Endometrial microvascular endothelial cells (primary cell): ENCODE measurements around the gene WDR35. TPM values are rescaled to one million over a fixed set of nuclear protein-coding genes. Genes with fewer than 3 reads are reported as not detected.
"Not testable (repeated sequence)": the region's sequence is repeated elsewhere in the genome, so short reads cannot be mapped to it uniquely, and the experiment has no call there.

Source experiments
- in situ Hi-C: cut with HindIII; loops from 2 replicates; pipeline ENCODE4 v1.10.0; 2017; ENCODE audit warnings: low sequenced_read_pairs, low pct_unique_long_range_greater_than_20kb; ENCODE audit errors: inconsistent ontology term
- total RNA-seq: library from RNA; depleted of rRNA; stranded (reverse); fragments of >200 nt; gene quantifications from one replicate; pipeline ENCODE4 v1.2.3, GENCODE V29; 2015; ENCODE audit errors: inconsistent ontology term

Gene WDR35
- total RNA-seq, 1 donor from 2014 or later, result 7.0 TPM

DNA sequence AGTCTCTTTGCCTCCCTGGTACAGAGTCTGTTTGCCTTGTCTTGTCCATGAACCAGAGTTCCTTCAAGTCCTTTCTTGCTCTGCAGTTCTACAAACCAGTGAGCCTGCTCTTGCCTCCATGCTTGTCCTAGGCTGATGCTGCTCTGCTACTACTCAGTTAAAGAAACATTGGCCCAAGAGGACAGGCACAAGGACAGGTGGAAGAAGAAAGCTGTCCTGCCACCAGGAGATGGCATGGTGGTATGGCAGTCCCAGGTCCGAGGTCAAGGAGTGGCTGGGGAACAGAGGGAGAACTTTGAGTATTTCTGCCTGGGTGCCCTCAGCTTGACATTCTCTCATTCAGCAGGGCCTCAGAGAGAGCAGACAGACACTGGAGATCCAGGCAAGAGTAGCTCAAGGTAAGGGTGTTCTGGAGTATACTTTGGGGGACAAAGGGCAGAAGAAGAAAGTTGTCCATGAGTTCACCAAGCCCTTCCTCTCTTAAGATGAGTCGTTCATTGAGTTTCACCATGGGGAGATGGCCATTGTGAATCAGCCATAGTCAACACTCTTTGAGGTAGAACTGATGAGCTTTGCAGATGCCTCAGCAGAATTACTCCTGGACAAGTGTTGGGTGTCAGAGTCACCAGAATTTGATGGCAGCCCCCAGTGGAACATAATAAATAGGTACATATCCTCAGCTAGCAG is 108.5 kb downstream of the WDR35 start:
- in situ Hi-C loops, result no loop called here

DNA sequence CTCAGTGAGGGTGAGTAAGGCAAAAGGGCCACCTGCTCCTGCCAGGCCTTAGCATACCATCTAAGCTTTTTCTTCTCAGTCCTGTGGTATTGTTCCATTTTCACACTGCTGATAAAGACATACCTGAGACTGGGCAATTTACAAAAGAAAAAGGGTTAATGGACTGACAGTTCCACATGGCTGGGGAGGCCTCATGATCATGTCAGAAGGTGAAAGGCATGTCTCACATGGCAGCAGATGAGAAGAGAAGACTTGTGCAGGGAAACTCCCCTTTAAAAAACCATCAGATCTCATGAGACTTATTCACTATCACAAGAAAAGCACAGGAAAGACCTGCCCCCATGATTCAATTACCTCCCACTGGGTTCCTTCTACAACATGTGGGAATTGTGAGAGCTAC is 109.7 kb downstream of the WDR35 start:
- in situ Hi-C loops, result not testable (repeated sequence)

DNA sequence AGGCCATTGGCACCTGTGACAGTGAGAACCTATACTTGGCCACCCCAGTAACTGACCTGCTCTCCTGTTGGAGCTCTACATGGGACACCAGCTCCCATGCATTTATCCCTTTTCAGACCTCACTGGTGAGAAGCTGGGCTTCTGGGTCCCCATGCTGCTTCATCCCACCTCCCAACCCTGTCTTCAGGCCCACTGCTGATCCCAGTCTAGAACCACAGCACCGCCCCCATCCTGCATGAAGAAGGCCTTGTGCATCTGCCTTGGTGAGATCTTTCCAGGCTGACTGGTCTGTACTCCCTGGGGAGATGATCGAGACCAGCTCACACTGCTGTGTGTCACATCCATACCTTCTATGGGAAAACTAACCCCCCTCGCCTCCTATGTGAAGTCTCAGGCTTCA is 110.8 kb downstream of the WDR35 start:
- in situ Hi-C loops, result no loop called here

DNA sequence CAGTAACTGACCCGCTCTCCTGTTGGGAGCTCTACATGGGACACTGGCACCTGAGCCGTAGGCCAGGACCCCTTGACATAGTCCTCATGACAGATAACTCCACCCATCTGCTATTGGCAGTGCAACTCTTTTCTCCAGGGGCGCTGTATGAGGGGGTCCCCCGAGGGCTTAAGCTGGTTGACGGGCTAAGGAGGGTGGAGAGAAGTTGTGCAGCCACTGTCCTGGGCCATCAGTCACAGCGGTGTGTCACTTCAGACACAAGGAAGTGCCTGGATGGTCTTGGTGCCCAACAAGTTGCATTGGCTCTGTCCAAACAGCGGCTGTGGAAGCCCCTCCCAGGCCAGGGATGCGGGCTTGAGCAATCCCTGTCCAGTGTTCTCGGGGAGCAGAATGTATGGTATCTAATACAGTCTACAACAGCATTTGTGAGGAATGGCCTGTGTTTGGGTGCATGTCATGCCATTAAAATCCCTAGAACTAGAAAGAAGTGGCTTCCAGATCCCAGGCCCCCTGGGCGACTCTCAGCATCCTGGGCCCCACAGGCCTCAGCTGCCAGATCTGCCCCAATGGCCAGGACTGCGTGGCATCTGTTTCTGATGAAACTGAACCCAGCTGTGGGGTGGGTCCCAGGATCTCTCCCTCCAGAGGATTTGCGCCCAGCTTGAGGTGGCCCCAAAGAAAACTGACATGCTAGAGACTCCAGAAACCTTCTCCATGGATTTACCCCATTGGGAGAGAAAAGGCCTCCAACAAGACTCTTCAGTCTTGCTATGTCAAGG is 111.4 kb downstream of the WDR35 start:
- in situ Hi-C loops, result no loop called here

DNA sequence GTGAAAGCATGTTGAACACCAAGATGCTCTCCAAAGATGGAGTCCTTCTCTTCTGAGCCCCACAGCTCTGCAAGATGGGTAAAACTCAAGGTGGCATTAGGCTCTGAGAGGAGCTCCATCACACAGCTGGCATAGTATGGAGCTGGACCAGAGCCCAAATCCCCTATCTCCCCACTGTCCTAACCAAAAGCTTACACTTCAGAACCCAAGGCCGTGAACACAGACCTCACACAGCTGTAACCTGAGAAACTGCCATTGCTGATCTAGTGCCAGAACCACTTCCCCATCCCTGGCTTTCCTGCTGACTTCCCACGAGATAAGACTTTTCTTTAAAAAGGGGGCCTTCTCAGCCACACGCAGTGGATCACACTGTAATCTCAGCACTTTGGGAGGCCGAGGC is 113.2 kb downstream of the WDR35 start:
- in situ Hi-C loops, result no loop called here

DNA sequence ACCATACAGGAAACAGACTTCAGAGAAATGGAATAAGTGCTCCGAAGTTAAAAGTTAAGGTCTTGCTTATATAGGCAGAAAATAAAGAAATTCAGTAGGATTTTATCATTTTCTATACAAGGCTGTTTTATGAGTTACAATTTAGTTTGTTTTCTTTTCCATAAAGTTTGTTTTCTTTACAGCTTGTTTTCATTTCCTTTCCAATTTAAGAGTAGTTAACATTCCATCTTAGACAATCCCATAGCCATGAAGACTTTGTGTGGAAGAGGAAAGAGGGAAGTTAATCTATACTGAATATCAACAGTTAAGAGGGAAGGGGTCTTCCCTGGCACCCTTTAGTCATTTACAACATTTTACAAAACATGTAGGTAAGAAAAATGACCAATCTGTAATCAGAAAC is 114.6 kb downstream of the WDR35 start:
- in situ Hi-C loops, result no loop called here

DNA sequence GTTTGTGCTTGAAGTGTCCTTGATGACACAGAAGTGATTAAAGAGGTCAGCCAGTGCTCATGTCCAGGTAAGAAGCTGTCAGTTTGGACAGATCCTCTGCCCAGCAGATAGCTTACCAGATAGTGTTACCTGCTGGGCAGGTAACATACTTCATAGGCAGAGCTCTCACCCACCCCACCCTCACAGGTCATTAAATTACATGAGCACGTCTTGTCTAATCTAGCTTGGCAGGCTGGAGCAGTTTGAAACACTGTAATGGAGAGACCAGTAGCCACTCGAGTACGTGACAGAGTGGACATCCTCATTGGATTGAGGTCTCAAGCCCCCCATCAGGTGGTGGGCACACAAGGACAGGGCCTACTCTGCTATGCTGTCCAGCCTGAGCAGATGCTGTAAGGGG is 115.2 kb downstream of the WDR35 start:
- in situ Hi-C loops, result no loop called here

DNA sequence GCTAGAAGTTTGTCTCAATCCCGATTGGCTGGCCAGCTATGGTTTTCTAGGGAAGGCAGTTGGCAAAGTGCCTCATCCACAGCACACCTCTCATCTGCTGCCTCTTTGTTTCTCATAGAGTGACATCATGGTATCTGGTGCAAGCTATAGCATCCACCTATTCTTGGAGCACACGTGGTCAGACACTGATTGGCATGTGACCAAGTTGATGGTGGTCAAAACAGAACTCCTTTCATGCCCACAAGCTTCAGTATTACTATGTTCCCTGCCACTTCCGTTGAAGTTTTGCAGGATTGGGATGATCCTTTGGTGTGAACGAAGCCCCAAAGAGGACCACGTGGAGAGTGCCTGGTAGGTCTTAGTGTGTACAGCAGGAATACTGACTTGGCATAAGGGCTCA is 116.9 kb downstream of the WDR35 start:
- in situ Hi-C loops, result no loop called here

DNA sequence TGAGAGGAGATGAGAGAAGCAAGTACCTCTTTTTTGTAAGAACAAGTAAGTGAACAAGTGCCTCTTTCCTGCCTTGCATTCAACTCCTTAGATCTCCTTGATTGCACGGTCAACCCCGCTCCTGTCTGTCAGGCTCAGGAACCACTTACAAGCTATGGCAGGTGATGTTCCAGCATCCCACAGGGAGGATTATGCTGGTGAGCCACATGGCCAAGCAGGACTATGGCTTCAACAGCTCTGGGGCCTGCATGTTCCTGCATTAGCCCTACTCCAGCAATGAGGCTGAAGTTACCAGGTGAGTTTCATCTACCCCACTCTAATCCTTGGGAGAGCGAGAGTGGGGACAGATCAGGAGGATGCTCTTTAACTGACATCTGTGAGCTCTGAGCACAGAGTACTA is 117.6 kb downstream of the WDR35 start:
- in situ Hi-C loops, result no loop called here

DNA sequence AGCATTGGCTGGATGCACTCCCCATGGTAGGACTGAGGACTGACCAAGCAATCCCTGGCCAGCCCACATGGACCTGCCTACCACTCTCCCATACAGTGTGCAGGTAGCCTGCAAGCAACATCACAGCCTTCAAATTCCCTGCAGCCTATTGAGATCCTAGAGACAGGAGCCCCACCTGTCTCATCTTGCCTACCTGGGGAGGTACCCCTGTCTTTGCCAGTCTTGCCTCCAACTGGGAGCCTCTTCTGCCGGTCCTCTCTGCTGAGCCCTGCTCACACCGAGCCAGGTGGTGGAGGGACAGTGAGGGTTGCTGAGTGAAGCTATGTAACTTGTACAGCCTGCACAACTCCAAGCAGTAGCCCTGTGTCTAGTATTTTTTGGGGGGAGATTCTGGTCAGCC is 118.1 kb downstream of the WDR35 start:
- in situ Hi-C loops, result no loop called here

DNA sequence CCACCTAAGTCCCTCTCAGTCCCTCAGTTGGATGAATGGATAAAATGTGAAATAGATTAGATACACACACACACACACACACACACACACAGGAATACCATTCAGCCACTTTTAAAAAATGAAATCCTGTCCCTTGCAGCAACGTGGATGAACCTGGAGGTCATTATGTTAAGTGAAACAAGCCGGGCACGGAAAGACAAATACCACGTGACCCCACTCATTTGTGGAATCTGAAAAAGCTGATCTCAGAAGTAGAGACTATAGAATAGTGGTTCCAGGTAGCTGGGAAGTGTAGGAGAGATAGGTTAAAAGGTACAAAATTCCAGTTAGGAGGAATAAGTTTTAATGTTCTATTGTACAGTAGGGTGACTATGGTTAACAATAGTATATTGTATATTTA is 119.1 kb downstream of the WDR35 start:
- in situ Hi-C loops, result no loop called here

DNA sequence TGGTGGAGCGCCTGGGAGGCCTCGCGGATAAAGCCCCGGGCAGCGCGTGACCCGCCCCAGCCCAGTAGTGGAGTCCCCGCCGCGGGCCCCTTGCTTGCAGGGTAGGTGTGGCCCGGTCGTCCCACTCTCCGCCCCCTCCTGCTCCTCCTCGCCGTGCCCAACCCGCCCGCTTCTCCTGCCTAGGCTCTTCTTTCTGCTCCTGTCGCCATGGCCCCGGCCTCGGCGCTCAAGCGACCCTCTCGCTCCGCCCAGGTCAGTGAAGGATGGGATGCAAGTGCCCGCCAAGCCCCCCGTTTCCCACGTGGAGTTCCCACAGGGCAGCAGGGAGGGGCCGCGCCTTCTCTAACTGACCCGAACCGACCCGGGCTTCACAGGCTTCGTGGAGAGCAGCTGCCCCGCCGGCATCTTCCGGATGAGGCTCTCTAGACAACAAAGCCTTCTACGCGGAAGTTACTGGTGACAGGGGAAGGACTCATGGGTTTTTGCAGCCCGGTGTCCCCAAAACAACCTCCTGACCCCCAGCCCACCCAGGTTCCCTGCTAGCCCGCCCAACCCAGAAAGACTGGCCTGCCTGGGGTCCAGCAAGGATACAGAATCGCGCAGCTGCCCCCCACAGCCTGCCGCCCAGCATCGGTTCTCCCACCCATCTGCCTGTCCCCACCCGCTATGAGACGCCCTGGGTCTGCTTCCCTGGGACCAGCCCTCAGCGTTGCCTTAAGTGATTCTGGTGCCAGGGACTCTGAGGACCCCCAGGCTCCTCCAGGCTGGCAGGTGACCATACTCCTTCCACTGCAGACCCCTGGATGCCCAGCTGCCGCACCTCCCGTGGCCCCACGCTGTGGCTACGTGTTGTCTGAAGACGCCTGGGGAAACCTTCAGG is 121.0 kb downstream of the WDR35 start:
- in situ Hi-C loops, result no loop called here

DNA sequence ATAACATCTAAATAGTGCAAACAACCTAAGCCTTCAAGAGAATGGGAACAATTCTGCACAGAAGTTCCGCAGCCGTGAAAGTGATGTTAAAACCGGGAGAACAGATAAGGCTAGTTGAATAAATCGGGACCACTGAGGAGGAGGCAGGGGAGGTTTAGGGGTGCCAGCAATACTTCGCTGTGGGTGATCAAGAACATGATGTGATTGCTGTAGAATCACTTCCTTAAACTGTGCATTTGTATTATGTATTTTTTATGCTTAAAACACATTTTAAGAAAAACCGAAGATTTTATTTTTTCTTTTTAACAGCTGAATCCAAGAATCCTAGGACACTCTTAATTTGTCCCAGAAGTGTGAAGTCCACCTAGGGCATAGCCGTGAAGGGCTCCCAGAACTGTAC is 121.7 kb downstream of the WDR35 start:
- in situ Hi-C loops, result no loop called here

DNA sequence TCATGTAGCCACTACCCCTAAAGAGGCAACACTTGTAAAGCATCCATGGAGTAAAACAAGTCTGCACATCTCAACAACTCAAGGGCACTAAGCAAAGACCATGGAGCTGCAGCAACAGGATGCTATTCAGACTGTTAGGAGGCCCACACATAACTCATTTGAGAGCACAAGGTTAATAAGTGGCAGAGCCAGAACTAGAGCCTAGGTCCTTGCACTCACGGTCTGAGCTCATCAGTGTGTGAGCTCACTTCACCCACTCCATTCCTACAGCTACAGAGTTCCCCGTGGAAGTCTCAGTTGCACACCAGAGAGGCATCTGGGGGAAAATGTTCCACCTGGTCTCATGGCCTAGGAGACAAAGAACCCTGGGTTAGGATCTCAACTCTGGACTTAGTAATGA is 123.1 kb downstream of the WDR35 start:
- in situ Hi-C loops, result no loop called here

DNA sequence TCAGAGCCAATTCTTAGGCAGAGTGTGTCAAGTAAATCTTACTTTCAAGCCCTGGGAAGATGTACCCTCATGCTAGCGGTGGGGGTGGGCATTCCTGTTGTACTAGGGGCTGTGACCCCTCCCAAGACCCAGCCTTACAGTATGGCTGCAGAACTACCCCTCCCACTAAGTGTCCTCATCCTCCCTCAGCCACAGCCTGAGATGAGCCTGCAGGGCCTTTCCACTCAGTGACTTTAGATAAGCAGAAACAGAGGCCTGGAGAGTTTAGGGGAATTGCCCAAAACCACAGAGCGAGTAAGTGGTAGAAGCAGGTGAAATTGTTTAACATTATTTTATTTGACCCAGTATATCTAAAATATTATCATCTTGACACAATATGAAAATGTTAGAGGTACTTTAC is 124.8 kb downstream of the WDR35 start:
- in situ Hi-C loops, result no loop called here

DNA sequence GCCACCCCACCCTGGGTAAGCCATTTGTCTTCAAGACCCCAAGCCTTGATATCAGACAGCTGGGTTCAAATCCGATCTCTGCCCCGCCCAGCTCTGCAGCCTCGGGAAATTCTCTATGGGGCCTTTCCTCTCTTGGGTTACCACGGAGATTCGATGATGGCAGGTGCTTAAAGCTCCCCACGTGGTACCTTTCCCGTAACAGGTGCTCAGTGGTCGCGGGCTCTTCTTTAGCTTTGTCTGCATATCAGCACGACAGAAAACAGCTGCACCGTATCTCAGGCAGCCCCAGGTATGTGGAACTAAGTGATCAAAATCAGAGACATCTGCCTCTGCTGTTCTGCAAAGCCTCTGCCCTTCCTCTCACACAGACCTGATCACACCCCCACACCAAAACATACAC is 125.5 kb downstream of the WDR35 start:
- in situ Hi-C loops, result no loop called here

DNA sequence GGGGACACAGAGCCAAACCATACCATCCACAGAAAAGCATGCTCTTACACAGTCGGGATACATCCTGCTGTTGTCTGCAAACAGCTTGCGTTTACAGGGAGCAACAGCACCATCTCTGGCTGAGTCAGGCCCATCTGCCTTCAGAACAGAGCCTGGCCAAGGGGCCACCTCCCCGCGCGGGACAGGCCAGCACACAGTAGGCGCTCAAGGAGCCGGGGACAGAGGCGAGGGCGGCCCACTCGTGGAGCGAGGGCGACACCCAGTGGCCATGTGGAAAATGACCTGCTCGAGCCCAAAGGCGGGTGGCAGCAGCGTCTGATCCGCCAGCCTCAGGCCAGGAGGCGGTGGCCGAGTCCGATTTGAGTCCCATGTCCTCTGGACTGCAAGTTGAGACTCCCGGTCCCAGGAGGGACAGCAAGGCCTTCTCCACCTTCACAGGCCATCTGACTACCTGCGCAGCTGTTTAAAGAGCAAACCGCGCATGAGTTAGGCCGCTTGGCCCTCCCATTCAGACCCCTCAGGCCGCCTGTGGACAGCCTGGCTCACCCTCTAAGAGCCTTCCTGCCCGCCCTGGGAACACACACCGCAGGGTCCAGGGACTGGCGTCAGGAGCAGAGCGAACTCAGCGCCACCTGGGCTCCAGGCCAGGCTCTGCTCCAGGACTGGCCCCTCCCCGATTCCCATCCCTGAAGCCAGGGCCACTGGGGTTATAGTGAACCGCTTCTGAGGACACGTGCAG is 126.4 kb downstream of the WDR35 start:
- in situ Hi-C loops, result no loop called here

DNA sequence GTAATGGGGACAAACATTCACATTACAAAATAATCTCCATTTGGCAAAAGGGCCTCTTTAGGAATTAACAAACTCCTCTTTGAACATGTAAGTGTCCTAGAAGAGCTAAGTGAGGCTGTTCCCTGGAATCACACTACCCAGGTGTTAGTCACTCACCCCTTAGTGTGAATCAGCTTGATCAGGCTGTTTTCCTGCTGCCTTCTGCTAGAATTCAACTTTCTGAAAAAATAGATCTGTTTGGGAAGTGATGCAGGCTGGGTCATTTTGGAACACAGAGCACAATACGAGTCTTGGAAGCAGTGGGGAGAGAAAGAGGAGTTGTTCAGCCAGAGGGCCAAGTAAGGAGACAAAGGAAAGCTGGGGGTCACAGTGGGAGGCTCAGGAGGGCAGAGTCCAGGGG is 128.1 kb downstream of the WDR35 start:
- in situ Hi-C loops, result no loop called here
